Measurements from ENCODE around the gene STON1.
"Not testable (repeated sequence)": the region's sequence is repeated elsewhere in the genome, so short reads cannot be mapped to it uniquely, and the experiment has no call there.

Gene STON1

DNA sequence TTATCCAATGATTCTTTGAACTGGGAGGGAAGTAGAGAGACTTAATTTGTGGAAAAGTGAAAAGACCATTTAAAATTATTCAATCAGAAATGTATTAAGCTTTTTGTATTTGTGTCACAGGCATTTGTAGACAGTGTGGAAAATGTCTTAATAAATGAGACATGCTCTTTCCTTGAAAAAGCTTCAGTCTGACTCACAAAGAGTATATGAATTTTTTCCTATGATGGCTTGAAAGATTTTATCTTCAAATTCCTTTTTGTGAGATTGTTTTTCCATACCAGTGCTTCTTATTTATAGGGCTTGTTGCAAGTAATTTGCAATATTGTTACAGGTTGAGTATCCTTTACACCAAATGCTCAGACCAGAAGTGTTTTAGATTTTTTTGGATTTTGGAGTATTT, 39.5 kb downstream of the STON1 start:
- DNase-seq (ENCODE audit: low read depth in 3 of 3), result no peak

DNA sequence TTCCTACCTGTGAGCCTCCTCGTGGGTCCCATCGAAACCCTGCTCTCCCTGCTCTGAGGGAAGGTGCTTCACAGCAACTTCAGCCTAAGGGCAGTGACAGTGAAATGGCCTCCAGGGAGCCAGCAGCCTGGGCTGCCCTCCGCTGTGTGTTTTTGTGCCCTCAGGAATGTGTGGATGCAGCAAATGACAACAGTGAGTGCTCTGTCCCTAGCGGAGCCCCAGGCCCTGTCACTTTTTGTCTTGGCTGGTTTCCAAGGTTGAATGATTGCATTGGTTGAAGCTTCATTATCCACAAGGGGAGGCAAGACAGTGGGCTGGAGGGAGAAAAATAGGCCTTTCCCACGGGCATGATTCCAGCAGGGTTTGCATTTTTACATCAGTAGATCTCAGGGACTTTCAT, 42.9 kb downstream of the STON1 start:
- DNase-seq (ENCODE audit: low read depth in 3 of 3), result no peak

DNA sequence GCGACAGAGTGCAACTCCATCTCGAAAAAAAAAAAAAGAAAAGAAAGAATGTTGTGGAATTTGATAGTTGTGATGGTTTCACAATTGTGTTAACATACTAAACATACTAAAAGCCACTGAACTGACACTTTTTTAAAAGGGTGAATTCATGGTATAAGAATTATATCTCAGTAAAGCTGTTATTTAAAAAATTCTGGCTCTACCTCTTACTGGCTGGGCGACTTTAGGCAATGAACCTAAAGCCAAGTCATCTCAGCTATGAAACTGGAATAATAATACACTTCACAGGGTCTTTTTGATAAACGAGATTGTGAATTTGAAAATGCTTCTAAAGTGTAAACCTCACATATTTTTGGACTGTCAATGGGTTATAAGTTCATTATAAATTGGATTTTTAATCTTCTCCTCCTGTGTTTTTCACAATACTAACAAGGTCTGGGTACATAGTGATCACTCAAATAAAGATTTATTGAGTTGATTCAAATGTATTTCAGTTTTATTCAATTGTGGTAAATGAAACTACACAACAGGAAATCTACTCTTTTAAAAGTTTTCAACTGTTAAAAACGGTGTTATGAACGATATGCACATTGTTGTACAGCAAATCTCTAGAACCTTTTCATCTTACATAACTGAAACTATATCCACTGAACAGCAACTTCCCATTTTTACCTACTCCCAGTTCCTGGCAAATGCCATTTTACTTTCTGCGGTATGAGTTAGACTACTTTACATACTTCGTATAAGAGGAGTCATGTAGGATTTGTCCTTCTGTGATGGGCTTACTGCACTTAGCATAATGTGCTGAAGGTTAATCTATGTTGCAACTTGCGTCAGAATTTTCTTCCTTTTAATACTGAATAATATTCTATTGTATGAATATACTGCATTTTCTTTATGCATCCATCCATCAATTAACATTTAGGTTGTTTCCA, 44.7 kb downstream of the STON1 start:
- DNase-seq (ENCODE audit: low read depth in 3 of 3), result no peak

DNA sequence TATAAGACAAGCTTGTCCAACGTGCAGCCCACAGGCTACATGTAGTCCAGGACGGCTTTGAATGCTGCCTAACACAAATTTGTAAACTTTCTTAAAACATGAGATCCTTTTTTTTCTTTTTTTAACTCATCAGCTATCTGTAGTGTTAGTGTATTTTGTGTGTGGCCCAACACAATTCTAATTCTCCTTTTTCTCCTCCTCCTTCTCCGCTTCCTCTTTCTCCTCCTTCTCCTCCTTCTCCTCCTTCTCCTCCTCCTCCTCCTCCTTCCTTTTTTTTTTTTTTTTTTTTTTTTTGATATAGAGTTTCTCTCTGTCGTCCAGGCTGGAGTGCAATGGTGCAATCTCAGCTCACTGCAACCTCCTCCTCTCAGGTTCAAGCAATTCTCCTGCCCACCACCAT, 48.4 kb downstream of the STON1 start:
- DNase-seq (ENCODE audit: low read depth in 3 of 3), result no peak

DNA sequence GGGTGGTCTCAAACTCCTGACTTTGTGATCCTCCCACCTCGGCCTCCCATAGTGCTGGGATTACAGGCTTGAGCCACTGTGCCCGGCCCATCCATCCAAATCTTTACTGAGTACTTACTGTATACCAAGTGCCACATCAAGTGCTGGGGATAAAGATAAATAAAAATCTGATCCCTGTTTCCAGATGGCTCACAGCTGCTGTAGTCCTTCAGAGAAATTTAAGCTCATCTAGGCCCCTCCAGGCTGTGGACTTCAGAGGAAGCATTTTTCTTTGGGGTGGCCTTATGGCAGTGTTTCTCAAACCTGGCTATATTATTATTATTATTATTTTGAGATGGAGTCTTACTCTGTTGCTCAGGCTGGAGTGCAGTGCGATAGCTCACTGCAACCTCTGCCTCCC, 54.0 kb downstream of the STON1 start:
- DNase-seq (ENCODE audit: low read depth in 3 of 3), result no peak

DNA sequence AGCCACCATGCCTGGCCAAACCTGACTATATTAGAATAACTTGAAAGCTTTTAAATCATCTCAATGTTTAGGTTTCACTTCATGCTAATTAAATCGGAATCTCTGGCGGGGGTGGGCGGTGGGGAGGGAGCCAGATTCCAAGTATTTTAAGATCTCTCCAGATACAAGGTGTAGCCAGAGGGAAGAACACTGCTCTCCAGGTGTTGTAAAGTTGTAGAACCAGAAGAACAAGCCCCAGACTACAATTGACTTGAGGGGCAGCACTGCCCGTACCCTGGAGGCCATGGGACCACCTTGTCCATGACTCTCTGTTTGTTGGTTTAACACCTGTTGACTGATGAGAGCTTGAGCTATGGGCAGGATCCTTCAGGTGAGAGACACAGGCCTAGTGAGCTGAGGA, 54.6 kb downstream of the STON1 start:
- no peak for DNase-seq (ENCODE audit: low read depth in 3 of 3)

DNA sequence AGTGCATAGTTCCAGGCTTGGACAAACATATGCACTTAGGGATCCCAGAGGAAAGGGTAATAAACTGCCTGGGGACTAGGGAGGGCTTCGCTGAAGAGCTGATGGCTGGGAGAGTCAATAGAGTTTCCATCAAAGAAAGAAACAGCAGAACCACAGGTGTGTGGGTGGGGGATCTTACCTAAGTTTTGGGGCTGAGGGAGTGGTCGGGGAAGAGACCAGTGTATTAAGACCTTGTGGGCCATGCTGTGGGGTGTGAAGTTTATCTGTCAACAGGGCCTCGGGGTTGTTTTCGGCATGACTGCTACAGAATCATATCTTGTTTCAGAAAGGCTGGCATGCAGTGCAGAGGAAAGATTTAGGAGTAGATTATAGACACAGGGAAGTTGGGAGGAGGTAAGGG, 56.5 kb downstream of the STON1 start:
- DNase-seq (ENCODE audit: low read depth in 3 of 3), result no peak

DNA sequence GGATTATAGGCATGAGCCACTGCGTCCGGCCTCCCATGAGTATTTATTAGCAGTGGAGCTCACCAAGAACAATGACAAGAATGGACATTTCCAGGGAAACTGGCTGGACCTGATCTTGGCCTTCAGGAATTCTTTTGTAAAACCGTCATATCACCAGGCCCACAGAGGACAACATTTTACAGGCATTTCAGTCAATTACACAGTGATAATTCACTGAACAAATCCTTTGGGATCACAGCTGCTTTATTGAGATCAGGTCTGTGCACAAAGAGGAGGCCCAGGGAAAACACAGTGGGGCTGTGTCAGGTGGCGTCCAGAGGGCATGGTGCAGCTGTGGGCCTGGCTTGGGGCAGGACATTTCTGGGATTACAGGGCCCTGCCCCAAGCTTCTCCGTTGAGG, 57.6 kb downstream of the STON1 start:
- DNase-seq (ENCODE audit: low read depth in 3 of 3), result no peak

DNA sequence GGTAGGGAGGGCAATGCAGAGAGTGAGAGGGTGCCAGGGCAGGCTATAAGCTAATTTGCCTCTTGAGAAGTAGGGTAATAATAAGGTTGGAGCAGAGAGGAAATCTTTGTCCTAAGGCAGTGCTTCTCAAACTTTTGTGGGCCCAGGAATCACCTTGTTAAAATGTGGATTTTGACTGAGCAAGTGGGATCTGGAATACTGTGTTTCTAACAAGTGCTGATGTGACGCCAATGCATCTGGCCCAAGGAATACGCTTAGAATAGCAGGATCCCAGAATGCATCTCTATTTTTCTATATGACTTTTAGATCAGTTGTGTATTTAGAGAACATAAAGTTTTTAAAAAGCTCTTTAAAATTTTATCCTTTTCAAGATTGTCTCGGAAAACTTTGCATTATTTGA, 58.0 kb downstream of the STON1 start:
- DNase-seq (ENCODE audit: low read depth in 3 of 3), result no peak

DNA sequence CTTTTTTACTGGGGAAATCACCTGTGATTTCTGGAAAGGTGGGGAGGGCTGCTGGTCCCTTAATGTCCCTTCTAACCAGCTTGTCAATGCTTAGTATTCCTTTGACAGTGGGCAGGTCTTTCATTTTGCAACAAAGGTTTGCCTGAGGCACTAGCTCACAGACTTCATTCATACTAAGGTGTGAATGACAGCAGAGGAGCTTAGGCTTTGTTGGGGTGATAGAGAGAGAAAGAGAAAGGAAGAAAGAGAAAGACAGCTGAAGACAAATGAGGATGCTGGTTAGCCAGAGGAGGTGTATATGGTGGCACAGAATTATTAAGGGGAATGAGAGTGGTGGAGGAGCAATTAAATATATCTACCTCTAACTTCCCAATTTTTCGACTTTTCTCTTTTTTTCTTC, 58.8 kb downstream of the STON1 start:
- DNase-seq (ENCODE audit: low read depth in 3 of 3), result no peak

DNA sequence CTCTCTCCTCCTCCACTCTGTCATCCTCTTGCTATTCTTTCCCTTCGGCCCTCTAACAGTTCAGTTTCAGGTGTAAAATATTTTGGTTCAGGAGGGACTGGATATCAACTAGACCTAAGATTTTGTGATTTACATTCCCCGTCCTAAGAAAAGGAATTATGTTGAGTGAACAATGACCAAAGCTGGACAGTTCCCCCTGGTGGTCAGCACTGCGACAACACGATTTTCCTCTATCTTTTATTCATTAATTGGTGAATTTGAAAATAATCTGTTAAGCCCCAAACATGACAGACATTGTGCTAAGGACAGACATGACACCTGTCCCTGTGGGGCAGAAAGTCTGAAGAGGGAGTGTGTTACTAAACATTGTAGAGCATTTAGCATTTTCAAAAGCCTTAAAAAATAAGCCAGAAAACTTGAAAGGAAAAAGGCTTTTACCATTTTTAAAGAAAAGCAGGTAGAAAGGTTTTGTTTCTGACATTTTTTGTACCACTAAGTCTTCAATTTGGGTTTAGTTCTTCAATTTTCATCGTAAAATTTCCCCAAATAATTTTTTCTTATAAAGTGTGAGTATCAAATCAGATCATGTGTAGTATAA, 59.3 kb downstream of the STON1 start:
- DNase-seq (ENCODE audit: low read depth in 3 of 3), result no peak

DNA sequence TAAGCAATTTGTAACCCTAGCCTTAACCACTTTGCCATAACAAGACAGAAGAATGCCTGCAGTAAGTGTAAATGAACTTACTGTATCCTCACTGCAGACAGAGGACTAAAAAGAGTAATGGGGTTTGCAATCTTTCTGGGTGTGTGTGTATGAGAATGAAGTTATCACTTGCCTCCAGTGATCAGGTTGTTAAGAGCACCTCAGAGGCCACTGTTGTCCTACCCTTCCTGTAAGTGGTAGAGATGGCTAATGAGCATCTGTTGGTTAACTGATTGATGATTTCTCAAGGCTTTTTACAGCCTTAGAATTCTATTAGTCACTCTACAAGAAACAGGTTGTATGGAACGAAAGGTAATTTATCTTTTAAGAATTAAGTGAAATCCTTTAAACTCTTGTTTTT, 60.1 kb downstream of the STON1 start:
- no peak for DNase-seq (ENCODE audit: low read depth in 3 of 3)

DNA sequence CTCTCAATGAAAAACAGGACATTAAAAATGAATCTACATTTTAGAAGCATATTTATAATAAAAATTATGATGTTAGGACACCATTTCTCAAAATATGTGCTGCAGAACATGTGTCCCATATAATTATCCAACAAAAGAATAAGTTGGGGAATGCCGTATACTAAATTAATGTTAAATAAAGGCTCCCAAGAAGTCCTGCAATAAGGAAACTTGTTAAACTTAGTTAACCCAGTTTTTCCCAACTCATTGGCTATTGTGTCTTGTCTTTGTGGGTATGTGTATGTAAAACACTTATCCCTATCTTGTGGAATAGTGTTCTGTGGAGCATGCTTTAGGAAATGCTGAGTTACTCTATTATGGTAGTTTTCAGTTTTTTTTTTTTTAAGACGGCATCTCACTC, 62.1 kb downstream of the STON1 start:
- no peak for DNase-seq (ENCODE audit: low read depth in 3 of 3)

DNA sequence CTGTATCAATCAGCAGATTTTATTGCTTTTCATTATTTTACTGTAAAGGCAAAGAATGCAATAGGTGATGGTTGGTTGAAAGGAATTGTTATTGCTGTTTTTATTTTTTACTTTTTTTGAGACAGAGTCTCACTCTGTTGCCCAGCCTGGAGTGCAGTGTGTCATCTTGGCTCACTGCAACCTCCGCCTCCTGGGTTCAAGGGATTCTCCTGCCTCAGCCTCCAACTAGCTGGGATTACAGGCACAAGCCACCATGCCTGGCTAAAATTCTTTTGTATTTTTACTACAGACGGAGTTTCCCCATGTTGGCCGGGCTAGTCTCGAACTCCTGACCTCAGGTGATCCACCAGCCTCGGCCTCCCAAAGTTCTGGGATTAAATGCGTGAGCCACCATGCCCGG, 66.8 kb downstream of the STON1 start:
- not testable (repeated sequence) for DNase-seq (ENCODE audit: low read depth in 3 of 3)

DNA sequence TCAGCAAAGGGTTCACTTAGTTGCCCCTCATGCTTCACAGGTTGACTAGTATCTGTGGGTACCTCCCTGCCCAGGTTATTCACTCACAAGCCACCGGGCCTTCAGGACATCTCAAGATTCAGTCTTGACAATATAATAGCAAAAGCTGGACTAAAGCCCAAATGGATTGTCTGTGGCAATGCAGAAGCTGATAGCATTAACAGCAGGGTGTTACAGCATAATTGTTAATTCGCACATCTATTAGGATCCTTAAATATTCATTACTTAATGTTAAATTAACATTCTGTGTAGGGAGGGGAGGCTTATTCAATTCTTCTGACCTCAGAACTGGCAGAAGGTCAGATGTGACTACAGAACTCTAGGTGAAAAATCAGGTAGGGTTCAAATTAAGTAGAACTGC, 67.5 kb downstream of the STON1 start:
- no peak for DNase-seq (ENCODE audit: low read depth in 3 of 3)

DNA sequence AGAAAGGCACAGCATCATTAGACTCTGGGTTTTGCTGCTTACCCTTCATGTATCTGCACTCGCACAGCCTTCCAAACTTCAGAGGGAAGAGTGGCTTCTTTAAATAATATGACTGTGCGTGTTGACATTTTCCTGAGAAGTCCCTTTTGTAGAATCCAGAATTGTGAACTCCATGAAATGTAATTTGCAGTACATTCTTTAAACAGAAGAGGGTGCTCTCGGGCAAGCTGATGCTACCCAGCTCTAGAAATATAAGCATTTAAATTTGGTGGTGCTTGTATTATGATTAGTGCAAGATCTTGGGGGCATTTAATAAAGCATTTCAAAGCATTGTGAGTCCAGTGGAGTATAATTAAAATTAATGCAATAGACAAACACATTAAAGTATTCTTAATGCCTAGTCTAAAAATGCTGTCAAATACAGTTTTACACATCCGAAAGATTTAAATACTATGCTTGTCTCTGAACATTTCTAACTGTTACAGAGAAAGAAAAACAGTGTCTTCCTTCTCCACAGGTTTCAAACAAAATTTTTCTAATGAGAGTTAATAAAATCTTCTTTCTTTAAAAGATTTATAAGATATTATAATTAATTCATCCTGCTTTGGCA, 70.4 kb downstream of the STON1 start:
- DNase-seq (ENCODE audit: low read depth in 3 of 3), result no peak

DNA sequence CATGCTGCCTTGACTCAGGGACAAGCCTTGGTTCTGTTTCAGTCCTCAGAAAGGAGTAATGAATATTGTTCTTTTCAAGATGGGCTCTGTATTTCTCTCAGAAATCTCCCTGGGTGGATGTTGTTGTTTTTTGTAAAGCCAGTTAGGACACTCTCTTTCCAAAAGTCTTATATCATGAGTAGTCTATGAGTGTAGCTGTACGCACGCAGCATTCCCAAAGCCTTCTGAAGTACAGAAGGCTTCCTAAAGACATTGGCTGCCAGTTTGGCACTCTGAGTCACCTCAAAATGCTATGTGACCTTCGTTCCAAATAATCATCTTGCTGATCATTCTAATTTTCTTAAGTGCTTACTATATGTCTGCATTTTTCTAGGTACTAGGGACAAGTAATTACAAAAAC, 71.0 kb downstream of the STON1 start:
- DNase-seq (ENCODE audit: low read depth in 3 of 3), result no peak

DNA sequence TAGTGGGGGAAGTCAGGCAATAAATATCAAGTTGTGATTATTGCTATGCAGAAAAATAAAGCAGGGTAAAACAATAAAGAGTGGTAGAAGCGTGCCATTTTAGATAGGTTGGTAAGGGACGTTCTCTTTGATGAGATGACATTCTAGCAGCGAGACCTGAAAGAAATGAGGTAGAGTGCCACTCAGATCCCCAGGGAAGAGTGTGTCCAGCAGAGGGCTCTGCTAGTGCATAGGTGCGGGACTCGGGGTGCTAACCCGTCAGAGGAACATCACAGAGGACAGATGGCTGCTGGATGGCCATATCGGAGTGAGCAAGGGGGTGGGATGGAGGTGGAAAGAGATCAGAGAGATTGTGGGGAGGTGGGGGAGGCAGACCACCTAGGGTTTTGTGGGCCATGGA, 71.4 kb downstream of the STON1 start:
- no peak for DNase-seq (ENCODE audit: low read depth in 3 of 3)

DNA sequence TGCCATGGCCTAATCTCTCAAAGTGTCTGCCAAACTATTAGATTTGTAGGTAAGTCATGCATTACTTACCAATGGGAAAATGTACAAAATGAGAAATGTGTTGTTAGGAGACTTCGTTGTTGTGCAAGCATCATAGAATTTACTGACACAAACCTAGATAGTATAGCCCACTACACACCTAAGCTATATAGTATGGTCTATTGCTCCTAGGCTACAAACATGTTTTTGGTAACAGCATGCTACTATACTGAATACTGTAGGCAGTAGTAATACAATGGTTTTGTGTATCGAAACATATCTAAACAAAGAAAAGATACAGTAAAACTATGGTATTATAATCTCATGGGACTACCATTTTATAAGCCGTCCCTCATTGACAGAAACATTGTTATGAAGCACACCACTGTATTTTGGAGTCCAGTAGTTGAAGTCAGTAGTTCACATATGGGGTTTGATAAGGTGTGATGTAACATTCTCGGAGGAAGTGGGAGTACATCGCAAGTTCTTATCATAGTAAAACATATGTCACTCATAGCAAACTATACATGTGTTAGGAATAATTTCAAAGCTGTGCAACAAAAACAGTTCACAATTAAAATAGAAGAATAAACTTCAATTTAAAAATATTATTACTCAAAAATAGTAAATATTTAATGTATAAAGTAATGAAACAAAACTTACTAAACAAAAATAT, 75.7 kb downstream of the STON1 start:
- DNase-seq (ENCODE audit: low read depth in 3 of 3), result no peak

DNA sequence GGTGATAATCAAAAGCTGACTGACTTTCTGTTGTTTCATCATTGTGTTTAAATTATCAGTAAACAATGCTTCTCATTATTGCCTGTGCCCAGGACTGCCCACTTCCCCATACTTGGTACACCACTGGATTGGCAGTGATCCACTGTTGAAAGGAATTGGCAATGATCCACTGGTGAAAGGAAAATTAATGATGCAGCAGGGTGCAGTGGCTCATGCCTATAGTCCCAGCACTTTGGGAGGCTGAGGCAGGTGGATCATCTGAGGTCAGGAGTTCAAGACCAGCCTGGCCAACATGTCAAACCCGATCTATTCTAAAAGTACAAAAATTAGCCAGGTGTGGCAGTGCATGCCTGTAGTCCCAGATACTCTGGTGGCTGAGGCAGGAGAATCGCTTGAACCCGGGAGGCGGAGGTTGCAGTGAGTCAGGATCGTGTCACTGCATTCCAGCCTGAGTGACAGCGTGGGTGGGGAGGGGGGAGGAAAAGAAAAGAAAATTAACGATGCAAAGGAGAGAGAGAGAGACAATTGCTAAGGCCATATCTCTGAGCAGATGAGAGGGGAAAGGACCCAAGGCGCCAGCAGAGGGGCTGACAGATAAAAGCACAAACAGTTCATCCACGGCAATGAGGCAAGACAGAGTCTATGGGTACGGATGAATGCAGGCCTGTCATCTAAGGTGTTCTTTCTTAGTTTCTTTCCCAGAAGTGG, 77.5 kb downstream of the STON1 start:
- no peak for DNase-seq (ENCODE audit: low read depth in 3 of 3)

DNA sequence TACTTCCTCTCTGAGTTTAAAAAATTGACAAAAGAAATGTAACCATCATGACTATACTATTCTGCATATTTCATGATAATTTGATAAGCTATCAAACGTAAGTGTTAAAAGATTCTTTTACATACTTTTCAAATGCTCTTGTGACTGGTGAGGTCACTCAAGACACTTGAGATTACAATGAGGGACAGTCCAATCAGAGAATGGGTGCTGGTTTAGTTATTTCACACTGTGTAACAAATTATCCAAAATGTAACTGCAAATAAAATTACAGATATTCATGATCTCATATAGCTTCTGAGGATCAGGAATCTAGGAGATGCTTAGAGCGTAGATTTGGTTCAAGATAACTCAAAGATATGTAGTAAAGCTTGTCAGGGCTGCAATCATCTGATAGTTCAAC, 83.3 kb downstream of the STON1 start:
- DNase-seq (ENCODE audit: low read depth in 3 of 3), result no peak

DNA sequence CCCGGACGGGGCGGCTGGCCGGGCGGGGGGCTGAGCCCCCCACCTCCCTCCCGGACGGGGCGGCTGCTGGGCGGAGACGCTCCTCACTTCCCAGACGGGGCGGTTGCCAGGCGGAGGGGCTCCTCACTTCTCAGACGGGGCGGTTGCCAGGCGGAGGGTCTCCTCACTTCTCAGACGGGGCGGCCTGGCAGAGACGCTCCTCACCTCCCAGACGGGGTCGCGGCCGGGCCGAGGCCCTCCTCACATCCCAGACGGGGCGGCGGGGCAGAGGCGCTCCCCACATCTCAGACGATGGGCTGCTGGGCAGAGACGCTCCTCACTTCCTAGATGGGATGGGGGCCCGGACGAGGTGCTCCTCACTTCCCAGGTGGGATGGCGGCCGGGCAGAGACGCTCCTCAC, 84.6 kb downstream of the STON1 start:
- DNase-seq (ENCODE audit: low read depth in 3 of 3), result not testable (repeated sequence)
